Smooth muscle cell (in vitro differentiated cells): ENCODE measurements around the gene CHCHD10. TPM values are rescaled to one million over a fixed set of nuclear protein-coding genes. Genes with fewer than 3 reads are reported as not detected.

Source experiments
- DNase-seq: peaks from one replicate; lab custom pipeline; 2025; ENCODE audit not compliant: unreplicated experiment; lab: John Stamatoyannopoulos, UW
- H2AFZ ChIP-seq: fragments of 200-600 bp; sonication (generic); 2 replicates; pipeline ENCODE4 v1.6.0; 2016; ENCODE audit warnings: antibody characterized with exemption, low read depth, mild to moderate bottlenecking
- H3F3A ChIP-seq: fragments of 200-600 bp; sonication (generic); 2 replicates; pipeline ENCODE4 v1.6.0; 2017; ENCODE audit warnings: antibody characterized with exemption, low read depth
- H3K27ac ChIP-seq: fragments of 200-600 bp; sonication (generic); 2 replicates; pipeline ENCODE4 v1.5.1; 2016; ENCODE audit warnings: low read depth, mild to moderate bottlenecking
- H3K27me3 ChIP-seq: fragments of 200-600 bp; sonication (generic); 2 replicates; pipeline ENCODE4 v1.6.1; 2016; ENCODE audit warnings: low read depth, mild to moderate bottlenecking
- H3K36me3 ChIP-seq: fragments of 200-600 bp; sonication (generic); 2 replicates; pipeline ENCODE4 v1.5.1; 2016; ENCODE audit warnings: low read depth
- H3K4me1 ChIP-seq: fragments of 200-600 bp; sonication (generic); 2 replicates; pipeline ENCODE4 v1.5.1; 2016; ENCODE audit warnings: low read depth
- H3K4me2 ChIP-seq: fragments of 200-600 bp; sonication (generic); 2 replicates; pipeline ENCODE4 v1.6.0; 2016; ENCODE audit warnings: mild to moderate bottlenecking
- H3K4me3 ChIP-seq: fragments of 200-600 bp; sonication (generic); 2 replicates; pipeline ENCODE4 v1.5.1; 2016; ENCODE audit warnings: mild to moderate bottlenecking
- H3K79me2 ChIP-seq: fragments of 200-600 bp; sonication (generic); 2 replicates; pipeline ENCODE4 v1.6.0; 2016; ENCODE audit warnings: low read depth, mild to moderate bottlenecking
- H3K9ac ChIP-seq: fragments of 200-600 bp; sonication (generic); 2 replicates; pipeline ENCODE4 v1.6.0; 2016; ENCODE audit warnings: low read depth
- H3K9me3 ChIP-seq: fragments of 200-600 bp; sonication (generic); replicated peaks from 2 replicates; pipeline ENCODE4 v1.5.1; 2016; ENCODE audit warnings: low read depth
- H4K20me1 ChIP-seq: fragments of 200-600 bp; sonication (generic); 2 replicates; pipeline ENCODE4 v1.6.0; 2016; ENCODE audit warnings: low read depth
- WGBS: methylation state at CpG from one replicate; pipeline ENCODE4 v1.1.7; 2016; ENCODE audit warnings: low lambda C conversion rate; 5-methylcytosine and 5-hydroxymethylcytosine counted together
- polyA plus RNA-seq: library from polyadenylated mRNA; unstranded; fragments of >200 nt; fragmentation: Nextera tagmentation; extraction: Ambion mirVana; gene quantifications from 2 replicates; pipeline ENCODE4 v1.2.1, GENCODE V29; 2016
- total RNA-seq: library from RNA; depleted of rRNA; stranded (reverse); fragments of >200 nt; gene quantifications from 2 replicates; pipeline ENCODE4 v1.2.3, GENCODE V29; 2014
- TF ChIP-seq, protein P1 (sequence below): fragments of 200-600 bp; sonication (generic); IDR thresholded peaks from 2 replicates; pipeline ENCODE4 v1.5.1; 2017; ENCODE audit warnings: borderline replicate concordance, mild to moderate bottlenecking, antibody characterized with exemption; ENCODE audit not compliant: insufficient read depth, poor library complexity, severe bottlenecking

The CHCHD10 gene
- total and polyA plus RNA-seq, 2 experiments from 2014 or later = 4.9 to 57.6 TPM

DNA sequence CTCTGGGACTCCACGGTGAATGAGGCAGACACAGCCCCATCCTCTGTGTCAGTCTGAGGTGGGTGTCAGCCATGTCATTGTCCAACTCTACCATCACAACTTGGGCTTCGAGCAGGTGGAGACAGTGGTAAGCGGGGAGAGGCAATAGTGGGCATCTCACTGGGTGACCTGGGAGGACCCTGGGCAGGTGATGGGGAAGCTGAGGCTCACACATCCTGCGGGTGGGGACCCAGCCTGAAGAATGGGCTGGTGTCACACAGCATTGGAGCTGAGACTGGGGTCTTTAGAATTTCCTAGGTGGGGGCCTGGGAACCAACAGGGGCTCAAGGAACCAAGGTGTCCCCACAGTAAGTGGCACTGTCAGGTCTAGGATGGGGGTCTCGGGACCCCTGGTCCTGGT lies 12.0 kb upstream of the CHCHD10 start:
- Histone ChIP-seq H2AFZ (no peak overlapping the region), H3K4me3 (no peak overlapping the region), H3K79me2 (no peaks in the 10 kb centered on the region), H3K9me3 (no peaks in the 10 kb centered on the region), H3F3A (no peaks in the 10 kb centered on the region), H3K36me3 (no peaks in the 10 kb centered on the region), H3K27ac (no peak overlapping the region), H3K27me3 (no peaks in the 10 kb centered on the region), H4K20me1 (no peaks in the 10 kb centered on the region), H3K4me2 (no peak overlapping the region), H3K4me1 (peaks cover 2% of the 10 kb centered on the region), H3K9ac (no peak overlapping the region)
- TF ChIP-seq, protein P1, sequence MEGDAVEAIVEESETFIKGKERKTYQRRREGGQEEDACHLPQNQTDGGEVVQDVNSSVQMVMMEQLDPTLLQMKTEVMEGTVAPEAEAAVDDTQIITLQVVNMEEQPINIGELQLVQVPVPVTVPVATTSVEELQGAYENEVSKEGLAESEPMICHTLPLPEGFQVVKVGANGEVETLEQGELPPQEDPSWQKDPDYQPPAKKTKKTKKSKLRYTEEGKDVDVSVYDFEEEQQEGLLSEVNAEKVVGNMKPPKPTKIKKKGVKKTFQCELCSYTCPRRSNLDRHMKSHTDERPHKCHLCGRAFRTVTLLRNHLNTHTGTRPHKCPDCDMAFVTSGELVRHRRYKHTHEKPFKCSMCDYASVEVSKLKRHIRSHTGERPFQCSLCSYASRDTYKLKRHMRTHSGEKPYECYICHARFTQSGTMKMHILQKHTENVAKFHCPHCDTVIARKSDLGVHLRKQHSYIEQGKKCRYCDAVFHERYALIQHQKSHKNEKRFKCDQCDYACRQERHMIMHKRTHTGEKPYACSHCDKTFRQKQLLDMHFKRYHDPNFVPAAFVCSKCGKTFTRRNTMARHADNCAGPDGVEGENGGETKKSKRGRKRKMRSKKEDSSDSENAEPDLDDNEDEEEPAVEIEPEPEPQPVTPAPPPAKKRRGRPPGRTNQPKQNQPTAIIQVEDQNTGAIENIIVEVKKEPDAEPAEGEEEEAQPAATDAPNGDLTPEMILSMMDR = no peak
- no peak for DNase-seq
- WGBS = 94% methylated on average over 5 of the region's 5 CpGs

DNA sequence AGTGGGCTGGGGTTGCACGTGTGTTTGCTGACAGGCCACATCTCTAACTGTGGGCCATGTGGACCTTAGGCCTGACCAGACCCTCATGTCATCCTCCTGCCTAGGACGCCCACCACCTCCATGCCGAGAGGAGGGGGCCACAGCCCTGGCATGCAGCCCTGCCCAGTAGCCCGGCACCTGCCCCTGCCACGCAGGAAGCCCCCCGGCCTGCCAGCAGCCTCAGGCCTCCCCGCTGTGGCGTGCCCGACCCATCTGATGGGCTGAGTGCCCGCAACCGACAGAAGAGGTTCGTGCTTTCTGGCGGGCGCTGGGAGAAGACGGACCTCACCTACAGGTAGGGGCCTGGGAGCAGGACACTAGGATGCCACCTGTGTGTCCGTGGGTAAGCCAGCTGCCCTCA lies 11.3 kb upstream of the CHCHD10 start:
- H3K4me1 ChIP-seq = peaks cover 4% of the 10 kb centered on the region
- H3K27ac ChIP-seq = no peak overlapping the region
- no peak for DNase-seq
- TF ChIP-seq, protein P1 = no peak
- H3K9me3 ChIP-seq = no peaks in the 10 kb centered on the region
- no peak overlapping the region for H3K4me2 ChIP-seq
- no peaks in the 10 kb centered on the region for H3F3A ChIP-seq
- no peaks in the 10 kb centered on the region for H3K27me3 ChIP-seq
- H2AFZ ChIP-seq = no peak overlapping the region
- no peaks in the 10 kb centered on the region for H4K20me1 ChIP-seq
- no peaks in the 10 kb centered on the region for H3K36me3 ChIP-seq
- 99% methylated on average over 16 of the region's 16 CpGs for WGBS
- H3K79me2 ChIP-seq = no peaks in the 10 kb centered on the region
- H3K4me3 ChIP-seq = no peak overlapping the region
- no peak overlapping the region for H3K9ac ChIP-seq

DNA sequence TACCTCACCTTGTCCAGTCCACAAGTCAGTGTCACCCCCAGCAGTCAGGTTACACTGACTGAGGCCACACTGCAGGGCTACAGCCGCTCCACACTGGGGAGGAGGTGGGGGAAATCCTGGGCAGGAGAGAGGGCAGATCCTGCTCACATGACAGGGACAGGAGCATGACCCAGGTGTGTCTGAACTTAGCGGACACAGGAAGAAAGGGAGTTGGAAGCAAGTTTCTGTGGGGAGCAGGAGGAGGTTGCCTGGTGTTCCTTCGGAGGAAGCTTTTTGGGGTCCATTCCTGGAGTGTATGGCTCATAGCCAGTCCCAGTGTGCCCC lies 10.8 kb upstream of the CHCHD10 start:
- Histone ChIP-seq H3K79me2 (no peaks in the 10 kb centered on the region), H2AFZ (no peak overlapping the region), H3K9me3 (no peaks in the 10 kb centered on the region), H3K4me2 (no peak overlapping the region), H3K27me3 (no peaks in the 10 kb centered on the region), H3K27ac (no peak overlapping the region), H3K36me3 (no peaks in the 10 kb centered on the region), H3K9ac (no peak overlapping the region), H4K20me1 (no peaks in the 10 kb centered on the region), H3K4me1 (peaks cover 4% of the 10 kb centered on the region), H3K4me3 (no peak overlapping the region), H3F3A (no peaks in the 10 kb centered on the region)
- DNase-seq = no peak
- TF ChIP-seq, protein P1 = no peak
- 94% methylated on average over 3 of the region's 3 CpGs for WGBS

DNA sequence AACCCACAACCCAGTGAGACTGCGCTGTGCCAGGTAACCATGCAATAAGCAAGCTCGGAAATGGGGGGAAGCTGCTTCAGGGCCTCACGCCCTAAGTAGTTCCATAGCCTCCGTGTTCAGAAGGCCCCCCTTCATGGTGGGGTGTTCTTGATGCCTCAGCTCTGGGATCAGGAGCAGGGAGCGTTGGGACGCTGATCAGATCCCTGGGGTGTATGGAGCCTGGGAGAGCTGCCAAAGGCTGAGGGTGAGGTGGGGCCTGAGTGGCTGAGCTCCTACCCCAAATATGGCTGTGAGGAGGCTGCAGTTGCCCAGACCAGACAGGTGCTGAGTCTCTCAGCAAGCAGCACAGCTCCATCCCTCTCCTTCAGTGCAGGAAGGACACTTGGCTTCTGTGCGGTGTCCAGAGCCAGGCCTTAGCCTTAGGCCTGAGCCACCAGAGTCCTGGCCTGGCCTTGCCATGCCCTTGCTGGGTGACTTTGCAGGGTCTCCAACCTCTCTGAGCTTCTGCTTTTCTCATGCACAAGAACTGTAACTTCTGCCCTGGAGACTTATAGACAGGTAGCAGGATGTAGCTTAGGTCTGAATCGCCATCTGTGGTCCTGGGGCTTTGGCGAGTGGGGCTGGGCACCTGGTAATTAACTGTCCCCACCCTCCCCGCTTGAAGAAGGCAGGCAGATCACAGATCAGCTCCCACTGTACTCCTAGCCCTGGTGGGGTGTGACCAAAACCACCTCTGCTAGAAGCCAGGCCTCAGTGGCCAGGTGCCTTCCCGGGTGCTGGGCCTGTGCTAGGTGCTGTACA lies 10.2 kb upstream of the CHCHD10 start:
- H3K4me1 ChIP-seq = peaks cover 4% of the 10 kb centered on the region
- H3K36me3 ChIP-seq = no peaks in the 10 kb centered on the region
- H3F3A ChIP-seq = no peaks in the 10 kb centered on the region
- no peaks in the 10 kb centered on the region for H4K20me1 ChIP-seq
- no peaks in the 10 kb centered on the region for H3K9me3 ChIP-seq
- DNase-seq = no peak
- no peak overlapping the region for H3K4me3 ChIP-seq
- H3K27me3 ChIP-seq = no peaks in the 10 kb centered on the region
- WGBS = 95% methylated on average over 11 of the region's 11 CpGs
- H3K4me2 ChIP-seq = no peak overlapping the region
- H3K9ac ChIP-seq = no peak overlapping the region
- TF ChIP-seq, protein P1 = no peak
- no peak overlapping the region for H2AFZ ChIP-seq
- H3K79me2 ChIP-seq = no peaks in the 10 kb centered on the region
- H3K27ac ChIP-seq = no peak overlapping the region
